Stimulated activated CD8-positive, alpha-beta memory T cell treated with anti-CD3 and anti-CD28 coated beads, Interleukin-4, amount 100 ng/mL, for 24 hours (primary cell): ENCODE measurements around the gene GRSF1.
"Not testable (repeated sequence)": the region's sequence is repeated elsewhere in the genome, so short reads cannot be mapped to it uniquely, and the experiment has no call there.

Source experiments
- DNase-seq: peaks from one replicate; pipeline ENCODE4 v3.0.0-alpha.2; 2020; ENCODE audit warnings: low read depth

The GRSF1 gene

GRCh38 chr4:70839589-70840093 lies at the start of gene GRSF1:
TSS of gene GRSF1 (minus strand) at chr4:70839890. CDS start at chr4:70839827, 63 bp downstream.
- peak; percentile 90 for DNase-seq

- DNase-seq, result no peak
These were observed 45.5 kb upstream of the GRSF1 start for GRCh38 chr4:70885174-70885573.

- DNase-seq, result no peak
These were observed 41.0 kb upstream of the GRSF1 start for GRCh38 chr4:70880739-70881138.

- no peak for DNase-seq
These were observed 37.9 kb upstream of the GRSF1 start for GRCh38 chr4:70877556-70877955.

- no peak for DNase-seq
These were observed 34.8 kb upstream of the GRSF1 start for GRCh38 chr4:70874268-70875156.

GRCh38 chr4:70873216-70873615 lies 33.5 kb upstream of the GRSF1 start:
- no peak for DNase-seq

GRCh38 chr4:70868778-70869177 lies 29.1 kb upstream of the GRSF1 start:
- no peak for DNase-seq

GRCh38 chr4:70863099-70863790 lies 23.6 kb upstream of the GRSF1 start:
- no peak for DNase-seq

- no peak for DNase-seq
These were observed 19.4 kb upstream of the GRSF1 start for GRCh38 chr4:70859066-70859465.

- no peak for DNase-seq
These were observed 18.8 kb upstream of the GRSF1 start for GRCh38 chr4:70858454-70858853.

- DNase-seq, result no peak
These were observed 15.8 kb upstream of the GRSF1 start for GRCh38 chr4:70855464-70855863.

- DNase-seq, result no peak
These were observed 9.6 kb upstream of the GRSF1 start for GRCh38 chr4:70849291-70849690.

- no peak for DNase-seq
These were observed 4.5 kb upstream of the GRSF1 start for GRCh38 chr4:70844180-70844579.

GRCh38 chr4:70842761-70843435 lies 3.2 kb upstream of the GRSF1 start:
- DNase-seq, result no peak

- DNase-seq, result no peak
These were observed 2.3 kb upstream of the GRSF1 start for GRCh38 chr4:70841951-70842350.

GRCh38 chr4:70841211-70841610 lies 1.5 kb upstream of the GRSF1 start:
- DNase-seq, result no peak

- not testable (repeated sequence) for DNase-seq
These were observed 941 bp upstream of the GRSF1 start for GRCh38 chr4:70840631-70841030.

GRCh38 chr4:70840137-70840536 lies 447 bp upstream of the GRSF1 start:
- DNase-seq, result peak; percentile 45

GRCh38 chr4:70838666-70839588 lies 763 bp downstream of the GRSF1 start:
- DNase-seq, result peak; percentile 50

GRCh38 chr4:70838204-70838603 lies 1.5 kb downstream of the GRSF1 start:
- no peak for DNase-seq

- no peak for DNase-seq
These were observed 3.6 kb downstream of the GRSF1 start for GRCh38 chr4:70836081-70836480.
